Tongue (tissue), 2 donors: ENCODE measurements around the gene CACNA1G. TPM values are rescaled to one million over a fixed set of nuclear protein-coding genes. Genes with fewer than 3 reads are reported as not detected.

Experiments used
- DNase-seq: peaks from one replicate; pipeline ENCODE4 v3.0.0-alpha.2; 2015
- total RNA-seq: library from RNA; depleted of rRNA; stranded (reverse); fragments of >200 nt; gene quantifications from one replicate; pipeline ENCODE4 v1.2.3, GENCODE V29; 2014

The CACNA1G gene
- total RNA-seq, 1 donor from 2014 or later: 10.4 TPM

DNA sequence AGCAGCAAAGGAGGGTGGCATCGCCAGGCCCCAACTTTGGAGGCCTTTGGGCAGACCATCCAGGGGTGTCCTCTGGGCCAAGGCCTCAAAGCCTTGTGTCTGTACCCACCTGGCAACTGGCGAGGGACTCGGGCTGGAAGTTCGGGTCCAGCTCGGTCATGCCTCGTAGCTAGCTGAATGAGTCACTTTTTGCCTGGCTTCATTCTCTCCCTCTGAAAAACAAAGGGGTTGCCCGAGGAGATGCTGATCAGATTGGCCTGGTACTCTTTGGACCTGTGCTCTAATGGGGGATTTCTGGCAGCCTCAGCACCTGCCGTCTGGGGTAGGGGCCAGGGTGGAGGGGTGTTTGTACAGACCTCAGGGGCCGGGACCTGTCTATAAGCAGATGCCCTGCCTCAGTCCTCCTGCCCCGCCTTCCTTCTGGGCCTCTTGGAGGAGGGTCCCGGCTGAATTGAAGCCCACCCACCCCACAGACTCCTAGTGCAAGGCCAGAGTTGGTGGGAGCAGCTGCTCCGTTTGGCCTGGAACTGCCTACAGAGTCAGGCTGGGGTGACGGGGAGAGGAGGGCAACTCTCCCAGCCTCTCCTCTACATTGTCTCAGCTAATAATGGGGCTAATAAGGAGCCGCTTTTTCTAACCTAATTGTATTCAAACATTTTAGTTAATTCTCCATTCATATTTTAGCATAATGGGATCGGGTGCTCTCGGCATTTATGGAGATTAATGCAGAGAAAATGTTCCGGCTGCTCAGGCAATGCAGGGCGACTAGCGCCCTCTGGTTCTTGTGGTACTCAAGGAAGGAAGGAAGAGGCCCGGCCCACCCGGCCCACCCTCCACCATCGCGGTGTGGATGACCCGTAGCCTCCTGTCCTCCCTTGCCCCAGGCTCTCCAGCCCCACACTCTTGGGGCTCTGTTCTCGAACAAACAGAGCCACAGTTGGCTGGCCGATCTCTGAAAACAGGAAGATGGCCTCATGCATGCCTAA, 52.8 kb downstream of the CACNA1G start:
- no peak for DNase-seq

DNA sequence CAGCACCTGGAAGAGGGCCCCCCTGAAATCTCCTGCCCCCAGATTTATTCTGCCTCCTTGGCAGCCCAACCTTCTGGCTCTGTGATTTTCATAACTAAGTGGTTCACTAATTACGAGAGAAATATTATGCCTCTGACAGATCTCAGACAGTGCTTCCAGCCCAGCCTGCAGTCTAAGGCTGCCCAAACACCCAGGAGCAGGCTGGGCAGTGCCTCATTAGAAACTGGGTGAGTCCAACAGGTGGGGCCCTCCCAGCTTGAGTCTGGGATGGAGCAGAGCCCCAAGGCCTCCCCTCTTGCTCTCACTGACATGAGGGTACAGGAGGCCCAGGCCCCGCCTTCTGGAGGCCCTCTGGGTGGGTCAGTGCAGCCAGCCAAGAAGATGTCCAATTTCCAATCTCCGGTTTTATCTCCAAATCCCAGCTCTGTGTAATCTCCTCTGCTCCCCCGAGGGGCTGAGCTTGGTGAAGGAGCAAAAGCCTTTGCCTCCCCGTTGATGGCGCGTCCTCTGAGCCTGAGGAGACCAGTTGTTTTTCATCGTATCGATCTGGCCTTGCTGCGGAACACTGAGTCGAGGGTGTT, 54.0 kb downstream of the CACNA1G start:
- no peak for DNase-seq

DNA sequence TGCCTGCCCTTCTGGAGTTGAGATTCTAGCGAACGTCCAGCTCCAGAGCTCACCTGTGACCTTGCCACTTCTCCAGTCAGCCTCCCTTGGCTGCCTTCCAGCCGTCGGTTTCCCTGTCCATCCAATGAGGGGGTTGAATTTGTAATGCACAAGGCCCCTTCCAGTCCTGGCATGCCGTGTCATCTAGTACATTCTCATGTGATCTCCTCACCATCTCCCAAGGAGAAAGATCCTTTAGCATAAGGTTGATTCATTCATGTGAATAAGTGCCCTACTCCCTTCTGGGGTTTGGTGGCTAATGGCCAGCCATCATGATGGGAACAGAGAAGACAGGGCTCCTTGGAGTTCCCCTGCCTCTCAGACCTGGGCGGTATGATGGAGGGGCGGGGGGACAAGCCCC, 55.3 kb downstream of the CACNA1G start:
- DNase-seq: no peak

DNA sequence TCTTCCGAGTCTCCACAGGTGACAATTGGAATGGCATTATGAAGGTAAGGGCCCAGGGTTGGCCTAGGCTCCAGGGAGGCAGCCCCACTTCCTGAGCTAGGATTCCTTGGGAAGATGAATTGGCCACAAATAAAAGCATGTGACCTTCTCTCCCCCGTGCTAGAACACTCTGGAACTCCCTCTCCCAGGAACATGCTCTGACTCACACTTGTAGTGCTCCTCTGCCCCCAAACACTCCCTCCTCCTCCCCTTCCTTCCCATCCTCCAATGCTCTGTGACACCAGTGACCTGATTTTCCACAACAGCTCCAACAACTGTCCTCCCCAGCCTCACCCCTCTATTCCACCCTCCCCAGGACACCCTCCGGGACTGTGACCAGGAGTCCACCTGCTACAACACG, 57.8 kb downstream of the CACNA1G start:
- no peak for DNase-seq

DNA sequence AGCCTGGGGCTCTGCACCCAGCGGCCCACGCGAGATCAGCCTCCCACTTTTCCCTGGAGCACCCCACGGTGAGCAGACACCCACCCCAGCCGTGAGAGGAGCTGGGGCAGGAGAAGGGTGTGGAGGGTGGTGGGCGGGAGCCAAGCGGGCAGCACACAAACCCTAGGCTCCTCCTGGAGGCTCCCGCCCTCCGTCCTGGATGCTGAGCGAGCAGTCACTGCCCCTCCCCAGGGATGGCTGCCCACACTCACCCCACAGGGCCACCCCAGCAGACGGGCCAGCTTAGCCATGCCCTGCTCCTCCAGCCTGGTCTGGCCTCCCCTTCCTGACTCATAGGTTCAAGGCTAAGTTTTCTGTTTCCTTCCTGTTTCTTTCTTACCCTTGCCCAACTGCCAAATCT, 58.4 kb downstream of the CACNA1G start:
- no peak for DNase-seq

DNA sequence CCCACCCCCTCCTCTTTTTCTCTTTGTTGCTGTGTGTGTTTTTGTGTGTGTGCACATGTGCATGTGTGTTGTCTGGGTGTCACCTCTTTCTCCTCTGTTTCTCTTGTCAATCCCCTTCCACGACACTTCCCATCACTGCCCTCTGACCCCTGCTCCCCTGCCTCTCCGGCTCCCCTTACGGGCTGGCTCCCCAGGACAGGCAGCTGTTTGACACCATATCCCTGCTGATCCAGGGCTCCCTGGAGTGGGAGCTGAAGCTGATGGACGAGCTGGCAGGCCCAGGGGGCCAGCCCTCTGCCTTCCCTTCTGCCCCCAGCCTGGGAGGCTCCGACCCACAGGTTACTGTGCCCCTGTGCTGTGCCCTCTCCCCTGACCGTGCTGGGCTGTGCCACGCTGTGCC, 59.0 kb downstream of the CACNA1G start:
- no peak for DNase-seq

DNA sequence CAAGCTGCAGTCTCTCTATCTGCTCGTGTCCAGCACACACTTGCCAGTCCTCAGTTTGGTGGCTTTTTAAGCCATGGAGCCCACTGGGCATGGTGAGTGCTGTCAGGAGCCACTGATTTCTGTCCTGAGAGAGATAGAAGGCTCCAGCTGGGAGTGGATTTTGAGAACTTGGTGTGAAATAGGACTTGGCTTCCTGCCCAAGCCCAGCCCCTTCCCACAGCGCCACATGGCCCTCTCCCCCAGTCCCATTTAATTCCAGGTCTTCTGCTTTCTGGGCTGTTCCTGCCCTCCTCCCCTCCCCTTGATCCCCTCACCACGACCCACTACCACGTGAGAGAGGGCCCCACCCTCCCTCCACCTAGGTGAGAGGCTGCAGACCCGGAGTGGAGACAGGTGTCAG, 59.7 kb downstream of the CACNA1G start:
- DNase-seq: peak; percentile 42

DNA sequence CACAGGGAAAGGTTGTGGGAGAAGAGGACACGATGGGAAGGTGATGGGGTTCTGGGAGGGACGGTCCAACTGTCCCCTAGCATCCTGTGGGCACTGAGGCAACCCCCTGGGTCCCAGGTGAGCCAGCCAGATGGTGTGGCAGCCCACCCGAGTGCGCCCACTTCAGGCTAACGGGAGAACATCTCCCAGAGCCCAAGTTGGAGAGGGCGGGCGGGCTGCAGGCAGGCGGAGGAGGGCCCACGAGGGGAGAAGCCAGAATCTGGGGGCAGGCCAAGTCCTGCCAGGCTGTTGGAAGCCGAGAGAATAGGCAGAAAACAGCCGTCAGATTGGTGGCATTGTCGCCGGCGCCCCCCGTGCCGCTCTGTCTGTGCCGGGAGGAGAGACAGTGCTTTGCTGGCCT, 60.3 kb downstream of the CACNA1G start:
- peak; percentile 66 for DNase-seq

DNA sequence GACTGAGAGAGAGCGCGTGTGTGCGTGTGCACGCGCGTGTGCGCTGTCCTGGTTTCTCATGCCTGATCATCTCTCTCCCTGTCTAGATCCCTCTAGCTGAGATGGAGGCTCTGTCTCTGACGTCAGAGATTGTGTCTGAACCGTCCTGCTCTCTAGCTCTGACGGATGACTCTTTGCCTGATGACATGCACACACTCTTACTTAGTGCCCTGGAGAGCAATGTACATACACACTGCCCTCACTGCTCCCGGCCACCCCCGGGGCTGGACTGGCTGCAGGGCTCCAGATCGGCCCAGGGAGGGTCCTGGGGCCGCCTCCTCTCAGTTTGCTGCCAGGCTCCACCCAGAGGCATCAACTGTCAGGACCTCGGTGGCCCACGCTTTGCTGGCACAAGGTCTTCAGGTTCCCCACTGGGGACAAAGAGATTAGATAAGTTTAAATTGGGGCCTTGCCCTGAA, 61.1 kb downstream of the CACNA1G start:
- DNase-seq: no peak

DNA sequence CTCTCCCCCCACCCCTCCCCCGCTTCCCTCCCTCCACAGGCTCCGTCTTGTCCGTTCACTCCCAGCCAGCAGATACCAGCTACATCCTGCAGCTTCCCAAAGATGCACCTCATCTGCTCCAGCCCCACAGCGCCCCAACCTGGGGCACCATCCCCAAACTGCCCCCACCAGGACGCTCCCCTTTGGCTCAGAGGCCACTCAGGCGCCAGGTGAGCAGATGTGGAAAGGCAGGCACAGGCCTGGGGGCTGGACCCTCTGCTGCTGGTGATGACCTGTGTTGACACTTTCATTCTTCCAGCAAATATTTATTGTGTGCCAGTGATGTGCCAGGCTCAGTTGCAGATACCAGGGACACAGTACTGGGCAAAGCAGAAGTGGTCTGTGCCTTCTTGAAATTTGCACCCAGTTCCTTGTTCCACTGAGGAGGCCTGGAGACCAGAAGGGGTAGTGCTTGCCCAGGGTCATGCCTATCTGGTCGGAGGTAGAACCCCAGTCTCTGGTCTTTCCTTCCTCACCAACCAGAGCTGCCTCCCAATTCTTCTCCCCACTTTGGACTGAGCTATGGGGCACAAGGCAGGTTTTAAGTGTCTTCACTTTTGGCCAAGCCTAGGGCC, 63.9 kb downstream of the CACNA1G start:
- no peak for DNase-seq

DNA sequence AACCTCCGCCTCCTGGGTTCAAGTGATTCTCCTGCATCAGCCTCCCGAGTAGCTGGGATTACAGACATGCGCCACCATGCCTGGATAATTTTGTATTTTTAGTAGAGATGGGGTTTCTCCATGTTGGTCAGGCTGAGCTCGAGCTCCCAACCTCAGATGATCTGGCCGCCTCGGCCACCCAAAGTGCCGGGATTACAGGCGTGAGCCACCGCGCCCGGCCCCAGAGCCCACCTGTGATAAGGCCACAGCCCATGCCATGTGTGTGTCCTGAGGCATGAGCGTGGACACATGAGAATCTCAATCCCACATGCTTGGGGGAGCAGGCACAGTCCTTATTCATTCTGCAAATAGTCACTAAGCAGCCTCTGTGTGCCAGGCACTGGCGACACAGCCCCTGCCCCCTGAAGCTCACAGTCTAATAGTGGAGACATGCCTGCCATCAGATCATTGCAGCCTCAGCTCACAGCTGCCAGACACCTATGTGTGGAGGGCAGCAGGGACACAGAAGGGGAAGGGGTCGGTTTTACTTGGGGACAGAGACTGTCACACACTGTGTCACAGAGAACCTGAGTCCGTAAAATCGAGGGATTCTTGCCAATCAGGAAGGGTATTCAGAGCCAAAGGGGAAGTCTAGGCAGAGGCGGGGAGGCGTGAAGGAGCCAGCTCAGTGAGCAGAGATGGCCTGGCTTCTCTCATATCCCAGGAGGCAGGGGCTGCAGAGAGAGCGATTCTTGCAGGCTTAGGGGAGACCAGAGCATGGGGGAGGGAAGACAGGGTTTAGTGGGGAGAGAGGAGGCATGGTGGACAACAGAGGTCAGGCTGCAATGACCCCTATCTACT, 64.7 kb downstream of the CACNA1G start:
- no peak for DNase-seq

DNA sequence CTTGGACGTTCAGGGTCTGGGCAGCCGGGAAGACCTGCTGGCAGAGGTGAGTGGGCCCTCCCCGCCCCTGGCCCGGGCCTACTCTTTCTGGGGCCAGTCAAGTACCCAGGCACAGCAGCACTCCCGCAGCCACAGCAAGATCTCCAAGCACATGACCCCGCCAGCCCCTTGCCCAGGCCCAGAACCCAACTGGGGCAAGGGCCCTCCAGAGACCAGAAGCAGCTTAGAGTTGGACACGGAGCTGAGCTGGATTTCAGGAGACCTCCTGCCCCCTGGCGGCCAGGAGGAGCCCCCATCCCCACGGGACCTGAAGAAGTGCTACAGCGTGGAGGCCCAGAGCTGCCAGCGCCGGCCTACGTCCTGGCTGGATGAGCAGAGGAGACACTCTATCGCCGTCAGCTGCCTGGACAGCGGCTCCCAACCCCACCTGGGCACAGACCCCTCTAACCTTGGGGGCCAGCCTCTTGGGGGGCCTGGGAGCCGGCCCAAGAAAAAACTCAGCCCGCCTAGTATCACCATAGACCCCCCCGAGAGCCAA, 65.6 kb downstream of the CACNA1G start:
- DNase-seq: peak; percentile 83

DNA sequence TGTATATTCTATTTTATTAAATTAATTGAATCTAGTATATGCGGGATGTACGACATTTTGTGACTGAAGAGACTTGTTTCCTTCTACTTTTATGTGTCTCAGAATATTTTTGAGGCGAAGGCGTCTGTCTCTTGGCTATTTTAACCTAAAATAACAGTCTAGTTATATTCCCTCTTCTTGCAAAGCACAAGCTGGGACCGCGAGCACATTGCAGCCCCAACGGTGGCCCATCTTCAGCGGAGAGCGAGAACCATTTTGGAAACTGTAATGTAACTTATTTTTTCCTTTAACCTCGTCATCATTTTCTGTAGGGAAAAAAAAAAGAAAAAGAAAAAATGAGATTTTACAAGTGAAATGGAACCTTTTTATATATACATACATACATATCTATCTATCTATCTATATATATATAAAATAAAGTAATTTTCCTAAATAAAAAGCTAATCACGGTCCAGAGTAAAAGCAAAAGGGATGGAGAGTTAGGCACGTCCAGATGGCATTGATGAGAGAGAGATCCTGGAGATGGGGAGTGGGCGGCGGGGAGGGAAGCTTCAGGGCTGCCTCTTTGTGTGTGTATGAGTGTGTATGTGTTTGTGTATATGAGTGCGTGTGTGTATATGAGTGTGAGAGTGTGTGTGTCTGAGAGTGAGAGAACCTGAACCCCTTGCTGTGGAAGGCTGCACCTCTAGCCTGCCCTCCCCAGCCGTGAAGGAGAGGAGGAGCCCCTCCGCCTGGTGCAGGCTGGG, 66.7 kb downstream of the CACNA1G start:
- no peak for DNase-seq

DNA sequence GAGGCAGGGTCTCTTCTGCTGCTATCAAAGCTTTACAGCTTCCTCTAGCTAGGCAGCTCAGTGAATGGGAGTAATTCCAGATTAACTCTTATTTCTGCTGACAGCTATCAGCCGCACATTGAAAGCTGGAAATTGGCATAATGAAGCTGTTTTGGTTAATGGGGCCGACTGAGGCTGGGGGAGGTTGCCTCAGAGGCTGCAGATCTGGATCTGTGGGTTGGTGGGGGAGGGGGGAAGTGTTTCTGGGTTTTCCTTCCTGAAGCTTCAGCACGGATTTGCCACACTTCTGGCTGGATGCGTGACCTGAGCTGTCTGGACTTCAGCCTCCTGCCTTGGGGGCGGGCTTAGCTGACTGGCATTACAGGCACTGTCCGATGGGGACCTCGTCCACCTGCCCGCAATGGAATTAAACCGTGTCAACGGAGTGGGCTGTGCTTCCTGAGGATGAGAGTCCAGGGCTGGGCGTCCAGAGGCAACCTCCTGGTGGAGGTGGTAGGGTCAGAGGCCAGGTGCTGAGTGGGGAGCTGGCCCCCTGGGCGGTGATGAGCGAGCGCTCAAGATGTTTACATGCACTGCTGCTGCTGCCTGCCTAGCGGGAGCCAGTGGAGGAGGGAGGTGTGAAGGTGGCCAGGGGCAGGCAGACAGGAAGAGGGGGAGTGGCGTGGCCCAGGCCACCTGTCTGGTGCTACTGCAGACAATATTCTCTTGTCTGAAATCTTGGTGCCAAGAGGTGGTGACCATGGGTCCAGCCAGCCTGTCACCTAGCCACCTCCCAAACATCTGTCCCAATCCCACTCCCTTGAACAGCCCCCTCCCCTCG, 67.5 kb downstream of the CACNA1G start:
- DNase-seq: no peak

DNA sequence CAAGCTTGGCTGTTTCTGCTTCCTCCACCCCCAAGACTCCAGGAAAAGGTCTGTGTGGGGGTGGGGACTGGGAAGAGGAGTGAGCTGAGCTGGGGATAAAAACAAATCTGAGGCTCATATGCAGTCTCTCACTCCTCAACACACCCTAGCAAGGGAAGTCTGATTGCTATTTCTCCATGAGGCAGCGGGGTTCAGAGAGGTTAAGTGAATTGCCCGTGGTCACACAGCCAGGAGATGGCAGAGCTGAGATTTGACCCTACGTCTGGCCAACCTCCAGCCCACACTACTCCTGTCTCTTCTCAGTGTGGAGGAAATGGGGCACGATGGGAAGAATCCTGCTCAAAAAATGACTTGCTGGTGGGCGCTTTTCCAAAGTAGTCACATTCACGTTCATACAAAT, 69.4 kb downstream of the CACNA1G start:
- DNase-seq: no peak

DNA sequence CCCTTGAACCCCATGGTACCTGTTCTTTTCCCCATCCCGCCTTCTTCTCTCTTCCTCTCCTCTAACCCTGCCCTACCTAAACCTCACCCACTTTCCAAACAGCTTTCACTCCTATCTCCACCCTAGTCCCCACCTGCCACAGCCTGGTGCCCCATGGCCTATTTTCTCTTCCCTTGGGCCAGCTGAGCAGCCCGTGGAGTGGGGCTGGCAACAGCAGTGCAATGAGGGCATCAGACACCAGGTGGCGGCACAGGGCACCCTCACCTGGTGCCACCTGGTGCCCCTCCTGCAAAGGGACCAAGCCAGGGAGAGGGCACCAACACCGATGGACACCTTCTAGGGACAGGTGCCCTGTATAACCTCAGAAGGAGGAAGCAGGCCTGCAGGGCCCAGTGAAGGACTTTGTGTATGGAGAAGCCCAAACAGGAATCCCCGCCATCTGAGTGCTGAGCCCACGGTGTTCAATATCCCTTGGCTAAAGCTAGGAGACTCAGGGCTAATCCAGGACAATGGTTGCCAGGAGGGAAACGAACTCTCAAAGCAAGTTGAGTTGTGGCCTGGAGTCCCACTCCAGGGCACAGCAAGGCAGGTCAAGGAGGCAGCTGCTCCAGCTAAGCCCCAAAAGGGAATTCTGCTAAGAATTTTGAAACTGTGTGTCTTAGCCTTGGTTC, 70.1 kb downstream of the CACNA1G start:
- no peak for DNase-seq

DNA sequence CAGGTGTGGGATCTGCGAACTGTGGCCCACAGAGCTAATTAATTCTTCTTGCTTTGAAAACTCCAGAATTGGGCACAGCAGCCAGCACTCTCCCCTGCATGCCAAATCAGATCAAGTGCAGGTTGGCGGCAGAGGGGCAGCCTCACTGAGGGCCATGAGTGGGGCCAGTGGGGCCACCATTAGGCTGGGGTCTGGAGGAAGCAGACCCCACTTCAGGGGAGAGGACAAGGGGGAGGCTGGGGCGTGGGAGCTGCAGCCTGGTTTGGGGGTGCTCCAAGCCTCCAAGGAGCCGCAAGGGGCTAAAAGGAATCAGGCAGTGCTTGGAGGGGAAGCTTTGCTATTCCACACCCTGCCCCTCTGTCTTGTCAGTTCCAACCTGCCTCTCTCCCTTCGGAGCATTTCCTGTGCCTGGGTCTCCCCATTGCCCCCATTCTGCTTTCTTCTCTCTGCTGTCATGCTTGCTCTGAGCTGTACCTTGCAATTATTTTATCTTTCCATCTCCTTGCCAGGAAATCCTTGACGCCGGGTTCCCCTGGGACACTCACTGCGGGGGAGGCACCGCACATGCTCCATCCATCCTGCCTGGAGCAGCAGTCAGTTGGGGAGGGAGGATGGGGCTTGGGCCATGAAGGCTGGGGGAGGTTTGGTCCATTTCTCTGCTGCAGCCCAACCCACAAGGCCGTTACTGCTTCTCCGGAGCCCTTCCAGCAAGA, 70.8 kb downstream of the CACNA1G start:
- no peak for DNase-seq

DNA sequence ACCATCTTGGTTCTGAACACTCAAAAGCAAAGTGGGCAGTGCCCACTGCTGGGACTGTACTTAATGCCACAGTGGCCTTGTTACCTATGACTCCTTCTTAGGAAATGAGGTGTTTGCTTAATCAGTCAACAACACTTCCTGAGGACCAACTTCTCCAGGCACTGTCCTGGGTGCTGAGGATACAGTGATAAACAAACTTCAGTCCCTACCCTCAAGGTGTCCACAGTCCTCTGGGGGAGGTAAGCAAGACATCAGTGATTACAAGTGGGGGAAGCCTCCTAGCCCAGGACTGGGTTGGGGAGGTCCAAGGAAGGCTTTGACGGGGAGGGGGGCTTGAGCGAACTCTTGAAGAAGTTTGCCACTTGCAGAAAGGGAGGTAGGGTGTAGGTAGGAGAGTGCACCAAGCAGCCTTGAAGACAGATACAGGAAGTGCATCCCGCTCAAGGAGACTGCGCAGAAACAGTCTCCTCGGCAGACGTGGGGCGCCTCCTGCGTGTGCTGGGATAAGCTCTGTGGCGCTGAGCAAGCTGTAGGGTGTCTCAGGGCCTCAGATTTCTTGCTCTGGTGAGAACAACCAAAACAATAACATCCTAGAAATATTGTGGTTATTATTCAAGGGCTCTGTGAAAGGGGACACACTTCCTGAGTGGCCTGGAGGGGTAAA, 71.5 kb downstream of the CACNA1G start:
- DNase-seq: no peak

DNA sequence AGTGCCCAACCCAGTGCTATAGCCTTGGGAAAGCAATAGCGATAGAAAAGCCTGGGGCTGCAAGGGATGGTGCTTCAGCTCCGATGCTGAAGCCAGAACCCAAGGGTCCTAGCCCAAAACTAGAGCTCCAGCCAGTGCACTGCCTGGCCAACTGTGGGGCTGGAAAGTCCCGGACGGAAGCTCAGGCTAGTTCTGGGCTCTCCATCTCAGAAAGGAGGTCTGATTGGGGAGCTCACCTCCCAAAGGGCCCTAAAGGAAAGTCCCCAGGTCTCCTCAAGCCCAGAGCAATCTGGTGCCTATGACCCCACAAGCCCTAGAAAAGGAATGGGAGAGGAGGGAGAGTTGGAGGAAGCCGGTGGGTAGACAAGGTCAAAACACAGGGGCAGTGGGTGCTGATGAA, 72.1 kb downstream of the CACNA1G start:
- no peak for DNase-seq
